Prostate gland (tissue), 2 donors: ENCODE measurements around the gene RIGI. TPM values are rescaled to one million over a fixed set of nuclear protein-coding genes. Genes with fewer than 3 reads are reported as not detected.
"Not testable (repeated sequence)": the region's sequence is repeated elsewhere in the genome, so short reads cannot be mapped to it uniquely, and the experiment has no call there.

Experiments
- DNase-seq: peaks from one replicate; pipeline ENCODE4 v3.0.0-alpha.2; 2019; ENCODE audit warnings: low spot score
- H3K27ac ChIP-seq, 2 donors: fragments of 200-600 bp; sonication (generic); 2 replicates each; pipeline ENCODE4 v1.5.1; 2017 to 2019
- H3K27me3 ChIP-seq: fragments of 200-600 bp; sonication (generic); replicated peaks from 2 replicates; pipeline ENCODE4 v1.5.1; 2019; ENCODE audit not compliant: insufficient read depth
- H3K36me3 ChIP-seq, 2 donors: fragments of 200-600 bp; sonication (generic); 1 replicate in 1 of 2; 2 replicates in 1 of 2; pipeline versions ENCODE4 v1.5.1 to v1.8.1; 2017 to 2019
- H3K4me1 ChIP-seq: fragments of 200-600 bp; sonication (generic); replicated peaks from 2 replicates; pipeline ENCODE4 v1.5.1; 2019
- H3K4me3 ChIP-seq, 2 donors: fragments of 200-600 bp; sonication (generic); 2 replicates each; pipeline ENCODE4 v1.5.1; 2017 to 2019
- H3K9me3 ChIP-seq: fragments of 200-600 bp; sonication (generic); 2 replicates; pipeline ENCODE4 v1.5.1; 2017
- CTCF ChIP-seq, 4 experiments: fragments of 200-600 bp in 2 of 4; fragments of 450-650 bp in 2 of 4; sonication (generic) in 2 of 4; IDR thresholded peaks; 1 replicate in 3 of 4; 2 replicates in 1 of 4; pipeline ENCODE4 v1.5.1; 2016 to 2019; ENCODE audit warnings: antibody characterized with exemption in 4 of 4, mild to moderate bottlenecking in 2 of 4, moderate library complexity in 2 of 4
- POLR2A ChIP-seq: fragments of 450-650 bp; IDR thresholded peaks from one replicate; pipeline ENCODE4 v1.6.1; 2016; ENCODE audit warnings: antibody characterized with exemption, mild to moderate bottlenecking
- POLR2AphosphoS5 ChIP-seq: sonication (generic); formaldehyde crosslinking; IDR thresholded peaks from one replicate; pipeline ENCODE4 v1.6.1; 2017; ENCODE audit warnings: antibody characterized with exemption
- WGBS: methylation state at CpG from one replicate; pipeline ENCODE4 v1.1.5; 2018; 5-methylcytosine and 5-hydroxymethylcytosine counted together
- intact Hi-C: fragments of 100-400 bp; cut with DNase I; formaldehyde crosslinking; loops from one replicate; pipeline ENCODE4 v1.14.2; 2022
- total RNA-seq, 2 donors: library from RNA; depleted of rRNA; stranded (reverse); fragments of >200 nt; gene quantifications; one replicate each; pipeline ENCODE4 v1.1.0, GENCODE V29; 2016

The RIGI gene
- total RNA-seq, 2 donors from 2014 or later = 8.2 to 9.5 TPM

- Histone ChIP-seq H3K9me3 (no peaks in the 10 kb centered on the region), H3K36me3 (no peaks in the 10 kb centered on the region), H3K4me3 (peak overlapping the region; percentile 72 to 74), H3K27me3 (no peaks in the 10 kb centered on the region), H3K27ac (peak overlapping the region; percentile 91 to 94), H3K4me1 (no peaks in the 10 kb centered on the region)
- TF ChIP-seq CTCF (IDR thresholded peaks at IDR 0.05) = no peak
- DNase-seq = no peak
- intact Hi-C loops = loop anchor here (2.0 kb wide), 1 partner anchor 167 kb away; no protein-coding TSS in a partner anchor
- 2% methylated on average over 10 of the region's 10 CpGs for WGBS
Observed at GRCh38 chr9:32550150-32550561, 24.2 kb upstream of the RIGI start.

DNA sequence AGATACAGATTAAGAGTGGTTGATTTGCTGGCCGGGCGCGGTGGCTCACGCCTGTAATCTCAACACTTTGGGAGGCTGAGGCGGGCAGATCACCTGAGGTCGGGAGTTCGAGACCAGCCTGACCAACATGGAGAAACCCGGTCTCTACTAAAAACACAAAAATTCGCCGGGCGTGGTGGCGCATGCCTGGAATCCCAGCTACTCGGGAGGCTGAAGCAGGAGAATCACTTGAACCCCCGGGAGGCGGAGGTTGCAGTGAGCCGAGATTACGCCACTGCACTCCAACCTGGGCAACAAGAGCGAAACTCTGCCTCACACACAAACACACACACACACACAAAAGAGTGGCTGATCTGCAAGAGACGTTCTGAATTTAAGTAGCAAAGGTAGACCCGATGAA lies 22.2 kb upstream of the RIGI start:
- intact Hi-C loops, H3K27ac ChIP-seq, H3K27me3 ChIP-seq, DNase-seq, H3K4me1 ChIP-seq, H3K36me3 ChIP-seq, H3K9me3 ChIP-seq, H3K4me3 ChIP-seq: not testable (repeated sequence)
- WGBS = 97% methylated on average over 20 of the region's 20 CpGs

DNA sequence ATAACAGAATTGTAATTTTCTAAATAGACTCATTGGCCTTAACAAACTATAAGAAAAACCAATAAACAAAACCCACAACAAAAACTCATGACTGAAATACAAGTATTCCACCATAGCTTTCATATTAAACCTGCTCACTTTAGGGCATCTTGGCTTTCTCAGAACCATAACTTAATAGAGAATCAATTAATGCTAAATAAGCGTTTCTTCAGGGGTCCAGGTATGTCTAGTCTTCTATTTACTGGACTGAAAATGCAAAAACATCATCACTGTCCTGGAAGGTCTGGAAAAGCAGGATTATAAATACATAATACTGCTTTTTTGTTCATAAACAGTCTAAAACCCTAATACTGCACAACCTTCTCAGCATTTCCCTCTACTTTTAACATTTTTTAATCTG lies 19.9 kb upstream of the RIGI start:
- Histone ChIP-seq H3K36me3 (no peaks in the 10 kb centered on the region), H3K4me3 (no peak overlapping the region), H3K4me1 (no peaks in the 10 kb centered on the region), H3K9me3 (no peaks in the 10 kb centered on the region), H3K27ac (no peak overlapping the region), H3K27me3 (no peaks in the 10 kb centered on the region)
- intact Hi-C loops = no loop called here
- no peak for TF ChIP-seq POLR2A
- no peak for TF ChIP-seq POLR2AphosphoS5
- no peak for TF ChIP-seq CTCF (IDR thresholded peaks at IDR 0.05)
- DNase-seq = no peak
- WGBS = 92% methylated on average over 1 of the region's 1 CpG

DNA sequence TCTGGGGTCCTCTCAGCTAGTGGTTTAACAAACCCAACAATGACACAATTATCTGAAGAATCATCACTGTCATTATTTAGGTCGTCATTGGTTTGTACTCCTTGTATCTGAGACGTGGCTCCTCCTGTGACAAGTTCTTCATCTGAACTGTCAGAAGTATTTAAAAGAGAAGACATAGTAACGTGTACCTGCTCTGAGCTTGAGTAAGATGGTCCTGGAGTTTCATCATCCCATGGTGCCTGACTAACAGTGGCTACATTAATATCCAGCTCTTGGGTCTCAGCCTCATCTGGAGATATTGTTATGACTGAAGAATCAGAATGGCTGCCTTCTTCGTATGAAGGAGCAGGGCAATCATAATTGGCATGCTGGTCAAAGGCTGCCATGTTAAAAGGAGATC lies 17.1 kb upstream of the RIGI start:
- Histone ChIP-seq H3K9me3 (no peaks in the 10 kb centered on the region), H3K36me3 (no peaks in the 10 kb centered on the region), H3K4me1 (no peaks in the 10 kb centered on the region), H3K4me3 (no peak overlapping the region), H3K27me3 (no peaks in the 10 kb centered on the region), H3K27ac (no peak overlapping the region)
- WGBS = 99% methylated on average over 4 of the region's 4 CpGs
- no peak for DNase-seq
- TF ChIP-seq CTCF (IDR thresholded peaks at IDR 0.05) (no peak), POLR2AphosphoS5 (no peak), POLR2A (no peak)
- intact Hi-C loops = no loop called here

- Histone ChIP-seq H3K4me1 (no peaks in the 10 kb centered on the region), H3K27ac (no peak overlapping the region), H3K4me3 (no peak overlapping the region), H3K27me3 (no peaks in the 10 kb centered on the region), H3K36me3 (no peaks in the 10 kb centered on the region), H3K9me3 (no peaks in the 10 kb centered on the region)
- intact Hi-C loops = no loop called here
- no peak for DNase-seq
- TF ChIP-seq POLR2AphosphoS5 = no peak
- no peak for TF ChIP-seq POLR2A
- TF ChIP-seq CTCF (IDR thresholded peaks at IDR 0.05) = no peak
- 97% methylated on average over 4 of the region's 4 CpGs for WGBS
Observed at GRCh38 chr9:32533816-32534215, 7.8 kb upstream of the RIGI start.
